Parathyroid adenoma (tissue), 2 donors: ENCODE measurements around the gene TNFSF15.

Experiments
- H2AFZ ChIP-seq: fragments of 300-600 bp; sonication (generic); one replicate; pipeline ENCODE4 v1.7.0; 2017; ENCODE audit warnings: antibody characterized with exemption, mild to moderate bottlenecking
- H3K27ac ChIP-seq: fragments of 300-600 bp; sonication (generic); one replicate; pipeline ENCODE4 v1.7.0; 2017
- H3K27me3 ChIP-seq: fragments of 300-600 bp; sonication (generic); one replicate; pipeline ENCODE4 v1.7.0; 2017; ENCODE audit warnings: low read length; ENCODE audit not compliant: control insufficient read depth, insufficient read depth
- H3K36me3 ChIP-seq: fragments of 300-600 bp; sonication (generic); one replicate; pipeline ENCODE4 v1.7.0; 2017; ENCODE audit warnings: low read length; ENCODE audit not compliant: control insufficient read depth, insufficient read depth
- H3K4me1 ChIP-seq: fragments of 300-600 bp; sonication (generic); one replicate; pipeline ENCODE4 v1.7.0; 2017; ENCODE audit warnings: control low read depth
- H3K4me2 ChIP-seq: fragments of 300-600 bp; sonication (generic); one replicate; pipeline ENCODE4 v1.7.0; 2017; ENCODE audit warnings: low read length
- H3K4me3 ChIP-seq: fragments of 300-600 bp; sonication (generic); one replicate; pipeline ENCODE4 v1.7.0; 2017; ENCODE audit warnings: low read depth, low read length
- H3K79me2 ChIP-seq: fragments of 300-600 bp; sonication (generic); one replicate; pipeline ENCODE4 v1.7.0; 2017; ENCODE audit warnings: control low read depth
- H3K9ac ChIP-seq: fragments of 300-600 bp; sonication (generic); one replicate; pipeline ENCODE4 v1.7.0; 2017; ENCODE audit warnings: mild to moderate bottlenecking
- H3K9me3 ChIP-seq: fragments of 300-600 bp; sonication (generic); one replicate; pipeline ENCODE4 v1.7.0; 2017; ENCODE audit warnings: low read length; ENCODE audit not compliant: control insufficient read depth
- CTCF ChIP-seq: fragments of 300-600 bp; sonication (generic); IDR thresholded peaks from one replicate; pipeline ENCODE4 v1.7.0; 2017; ENCODE audit warnings: antibody characterized with exemption, mild to moderate bottlenecking
- donor health status: primary hyperparathyroidism.

The TNFSF15 gene

GRCh38 chr9:114803479-114804265 lies 2.2 kb downstream of the TNFSF15 start:
- Histone ChIP-seq H3K4me1 (peaks cover 44% of the 10 kb centered on the region), H3K36me3 (no peaks in the 10 kb centered on the region), H3K79me2 (no peaks in the 10 kb centered on the region), H3K27ac (peak overlapping the region; percentile 89), H3K9ac (no peak overlapping the region), H3K27me3 (no peaks in the 10 kb centered on the region), H3K4me3 (no peak overlapping the region), H2AFZ (no peak overlapping the region), H3K9me3 (no peaks in the 10 kb centered on the region), H3K4me2 (peak overlapping the region; percentile 14)
- no peak for TF ChIP-seq CTCF

- Histone ChIP-seq H2AFZ (no peak overlapping the region), H3K9ac (no peak overlapping the region), H3K27ac (peak overlapping the region; percentile 39), H3K36me3 (no peaks in the 10 kb centered on the region), H3K4me2 (no peak overlapping the region), H3K27me3 (no peaks in the 10 kb centered on the region), H3K9me3 (no peaks in the 10 kb centered on the region), H3K4me1 (peaks cover 35% of the 10 kb centered on the region), H3K79me2 (no peaks in the 10 kb centered on the region), H3K4me3 (no peak overlapping the region)
- TF ChIP-seq CTCF = no peak
These were observed 5.9 kb downstream of the TNFSF15 start for GRCh38 chr9:114799925-114800324.

GRCh38 chr9:114799441-114799840 lies 6.4 kb downstream of the TNFSF15 start:
- H3K9me3 ChIP-seq = no peaks in the 10 kb centered on the region
- peak overlapping the region; percentile 27 for H3K4me2 ChIP-seq
- H3K4me1 ChIP-seq = peaks cover 30% of the 10 kb centered on the region
- no peak overlapping the region for H3K9ac ChIP-seq
- no peak overlapping the region for H2AFZ ChIP-seq
- peak overlapping the region; percentile 39 for H3K27ac ChIP-seq
- no peak overlapping the region for H3K4me3 ChIP-seq
- no peaks in the 10 kb centered on the region for H3K27me3 ChIP-seq
- no peak for TF ChIP-seq CTCF
- H3K79me2 ChIP-seq = no peaks in the 10 kb centered on the region
- H3K36me3 ChIP-seq = no peaks in the 10 kb centered on the region

- no peak overlapping the region for H2AFZ ChIP-seq
- H3K4me1 ChIP-seq = peaks cover 25% of the 10 kb centered on the region
- no peaks in the 10 kb centered on the region for H3K9me3 ChIP-seq
- H3K27me3 ChIP-seq = no peaks in the 10 kb centered on the region
- no peaks in the 10 kb centered on the region for H3K36me3 ChIP-seq
- H3K27ac ChIP-seq = peak overlapping the region; percentile 15
- no peak overlapping the region for H3K9ac ChIP-seq
- H3K79me2 ChIP-seq = no peaks in the 10 kb centered on the region
- H3K4me3 ChIP-seq = no peak overlapping the region
- H3K4me2 ChIP-seq = peak overlapping the region; percentile 27
- no peak for TF ChIP-seq CTCF
These were observed 6.9 kb downstream of the TNFSF15 start for GRCh38 chr9:114798780-114799427.
